GM23338 (cell line): ENCODE measurements around the gene CHD5.

Experiments used
- CREB1 ChIP-seq: fragments of 250-450 bp; sonication (Bioruptor Pico); IDR thresholded peaks from 2 replicates; pipeline ENCODE4 v1.5.0; 2020; ENCODE audit warnings: low read depth, mild to moderate bottlenecking, moderate library complexity
- TF ChIP-seq, protein P1 (sequence below), 2 experiments: fragments of 200-600 bp in 1 of 2; sonication (generic) in 1 of 2; conservative IDR thresholded peaks; 2 replicates each; pipeline versions ENCODE4 v1.5.1 to v1.6.1; 2016 to 2017; ENCODE audit warnings: antibody characterized with exemption in 2 of 2, low read depth in 2 of 2, mild to moderate bottlenecking in 2 of 2, moderate library complexity in 1 of 2

DNA sequence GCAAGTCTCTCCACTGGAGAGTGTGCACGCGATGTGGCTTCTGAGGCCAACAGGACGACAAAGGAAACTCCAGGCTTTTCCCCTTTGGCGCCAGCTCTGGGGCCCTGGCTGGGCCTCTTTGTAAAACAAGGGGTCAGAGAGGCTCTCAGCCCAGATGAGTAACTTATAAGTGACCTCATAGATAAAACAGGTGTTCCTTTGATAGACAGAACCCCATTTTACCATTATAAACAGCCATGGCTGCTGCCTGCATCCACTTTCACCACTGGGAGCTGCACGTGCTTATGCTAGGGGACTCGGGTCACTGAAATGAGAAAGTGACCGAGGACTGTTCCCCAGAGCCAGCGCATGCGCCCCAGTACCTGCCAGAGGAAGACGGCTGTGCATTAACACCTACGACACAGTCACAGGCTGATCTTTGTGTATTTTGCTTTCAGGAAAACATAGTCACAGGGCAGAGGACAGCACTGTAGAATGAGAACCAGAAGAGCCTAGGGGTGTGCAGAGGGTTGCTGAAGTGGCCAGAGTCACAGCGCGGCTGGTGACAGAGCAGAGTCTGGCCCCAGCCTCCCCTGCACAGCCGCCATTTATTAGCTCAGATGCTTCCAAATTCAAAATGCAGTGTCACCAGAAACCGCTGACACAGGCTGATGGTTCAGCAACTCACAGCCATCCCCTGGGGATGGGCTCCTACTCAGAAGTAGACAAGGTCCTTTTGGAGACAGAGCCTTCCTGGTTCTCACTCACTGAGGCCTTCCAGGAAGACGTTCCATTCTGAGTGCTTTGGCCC, 38.4 kb upstream of the CHD5 start:
- TF ChIP-seq, protein P1, sequence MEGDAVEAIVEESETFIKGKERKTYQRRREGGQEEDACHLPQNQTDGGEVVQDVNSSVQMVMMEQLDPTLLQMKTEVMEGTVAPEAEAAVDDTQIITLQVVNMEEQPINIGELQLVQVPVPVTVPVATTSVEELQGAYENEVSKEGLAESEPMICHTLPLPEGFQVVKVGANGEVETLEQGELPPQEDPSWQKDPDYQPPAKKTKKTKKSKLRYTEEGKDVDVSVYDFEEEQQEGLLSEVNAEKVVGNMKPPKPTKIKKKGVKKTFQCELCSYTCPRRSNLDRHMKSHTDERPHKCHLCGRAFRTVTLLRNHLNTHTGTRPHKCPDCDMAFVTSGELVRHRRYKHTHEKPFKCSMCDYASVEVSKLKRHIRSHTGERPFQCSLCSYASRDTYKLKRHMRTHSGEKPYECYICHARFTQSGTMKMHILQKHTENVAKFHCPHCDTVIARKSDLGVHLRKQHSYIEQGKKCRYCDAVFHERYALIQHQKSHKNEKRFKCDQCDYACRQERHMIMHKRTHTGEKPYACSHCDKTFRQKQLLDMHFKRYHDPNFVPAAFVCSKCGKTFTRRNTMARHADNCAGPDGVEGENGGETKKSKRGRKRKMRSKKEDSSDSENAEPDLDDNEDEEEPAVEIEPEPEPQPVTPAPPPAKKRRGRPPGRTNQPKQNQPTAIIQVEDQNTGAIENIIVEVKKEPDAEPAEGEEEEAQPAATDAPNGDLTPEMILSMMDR (conservative IDR thresholded peaks at IDR 0.05; ENCODE audit: low read depth in 2 of 2): no peak
- TF ChIP-seq CREB1 (CRISPR knock-in tag): no peak
